HS-5 (cell line): ENCODE data around the gene DDX49.
A peak's percentile ranks its signal among the peaks of the same experiment; 100 is the strongest.

Experiments
- DNase-seq: peaks from one replicate; pipeline ENCODE4 v3.0.0-alpha.2; 2012; ENCODE audit warnings: low read depth

DDX49 gene

GRCh38 chr19:18919086-18919899, at the start of gene DDX49, which contains the start of gene COPE:
DDX49 (plus strand) TSS chr19:18919715; CDS start chr19:18919742, 27 bp downstream.
COPE (minus strand) TSS chr19:18919387; CDS start chr19:18919348, 39 bp downstream.
- DNase-seq: peak; percentile 99

- DNase-seq: no peak
Measured at GRCh38 chr19:18869781-18870530, 49.6 kb upstream of the DDX49 start.

DNA sequence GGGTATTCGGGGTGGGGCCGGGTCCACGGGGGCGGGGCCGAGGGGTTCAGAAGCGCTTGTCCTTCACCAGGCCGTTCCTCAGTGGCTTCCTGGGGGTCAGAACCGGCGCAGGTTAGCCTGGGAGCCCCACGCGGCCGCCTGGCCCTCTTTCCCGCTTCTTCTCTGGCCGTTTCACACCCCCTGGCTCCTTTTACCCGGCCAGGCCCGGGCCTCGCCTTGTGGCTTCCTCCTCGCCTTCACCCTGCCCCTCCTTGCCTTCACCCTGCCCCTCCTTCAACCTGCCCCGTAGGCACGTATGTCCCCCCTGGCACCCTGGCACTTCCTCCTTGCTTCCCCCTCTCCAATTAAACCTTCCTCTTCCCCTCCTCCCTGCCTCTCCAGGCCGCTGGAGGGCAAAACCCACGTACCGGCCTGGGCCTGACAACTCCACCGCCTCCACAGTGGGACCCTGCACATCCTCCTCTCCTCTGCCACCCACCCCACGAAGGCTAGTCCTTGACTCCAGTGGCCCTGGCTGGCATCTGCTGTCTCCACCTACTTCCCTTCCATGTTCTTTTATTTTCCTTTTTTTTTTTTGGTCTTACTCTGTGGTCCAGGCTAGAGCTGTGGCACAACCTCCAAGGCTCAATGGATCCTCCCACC, 48.9 kb upstream of the DDX49 start:
- no peak for DNase-seq

DNA sequence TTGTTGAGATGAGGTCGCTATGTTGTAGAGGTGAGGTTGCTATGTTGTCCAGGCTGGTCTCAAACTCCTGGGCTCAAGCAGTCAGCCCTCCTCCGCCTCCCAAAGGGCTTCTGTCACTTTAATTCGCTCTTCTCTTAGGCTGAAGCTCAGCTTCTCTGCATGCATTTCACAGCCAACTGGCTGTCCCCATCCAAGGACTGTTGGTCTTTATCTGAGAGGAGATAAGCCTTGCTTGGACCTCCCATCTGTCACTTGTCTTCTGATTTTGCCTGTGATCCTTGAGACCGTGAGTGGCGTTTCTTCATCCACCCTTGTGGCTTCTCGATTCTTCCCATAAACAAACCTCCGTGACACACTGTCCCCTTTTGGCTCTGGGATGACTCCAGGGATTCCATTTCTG, 48.0 kb upstream of the DDX49 start:
- DNase-seq: no peak

DNA sequence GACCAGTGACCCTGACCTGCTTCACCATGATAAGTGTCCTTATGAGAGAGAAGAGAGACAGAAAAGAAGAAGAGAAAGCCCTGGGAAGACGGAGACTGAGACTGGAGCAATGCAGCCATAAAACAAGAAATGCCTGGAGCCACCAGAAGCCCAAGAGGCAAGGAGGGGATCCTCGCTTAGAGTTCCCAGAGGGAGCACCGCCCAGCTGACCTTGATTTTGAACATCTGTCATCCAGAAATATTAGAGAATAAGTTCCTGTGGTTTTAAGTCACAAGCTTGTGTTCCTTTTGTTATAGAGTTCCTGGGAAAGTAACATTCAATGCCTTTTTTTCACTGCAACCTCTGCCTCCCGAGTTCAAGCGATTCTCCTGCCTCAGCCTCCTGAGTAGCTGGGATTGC, 43.8 kb upstream of the DDX49 start:
- DNase-seq: no peak

GRCh38 chr19:18876865-18877264, 42.6 kb upstream of the DDX49 start:
- no peak for DNase-seq

DNA sequence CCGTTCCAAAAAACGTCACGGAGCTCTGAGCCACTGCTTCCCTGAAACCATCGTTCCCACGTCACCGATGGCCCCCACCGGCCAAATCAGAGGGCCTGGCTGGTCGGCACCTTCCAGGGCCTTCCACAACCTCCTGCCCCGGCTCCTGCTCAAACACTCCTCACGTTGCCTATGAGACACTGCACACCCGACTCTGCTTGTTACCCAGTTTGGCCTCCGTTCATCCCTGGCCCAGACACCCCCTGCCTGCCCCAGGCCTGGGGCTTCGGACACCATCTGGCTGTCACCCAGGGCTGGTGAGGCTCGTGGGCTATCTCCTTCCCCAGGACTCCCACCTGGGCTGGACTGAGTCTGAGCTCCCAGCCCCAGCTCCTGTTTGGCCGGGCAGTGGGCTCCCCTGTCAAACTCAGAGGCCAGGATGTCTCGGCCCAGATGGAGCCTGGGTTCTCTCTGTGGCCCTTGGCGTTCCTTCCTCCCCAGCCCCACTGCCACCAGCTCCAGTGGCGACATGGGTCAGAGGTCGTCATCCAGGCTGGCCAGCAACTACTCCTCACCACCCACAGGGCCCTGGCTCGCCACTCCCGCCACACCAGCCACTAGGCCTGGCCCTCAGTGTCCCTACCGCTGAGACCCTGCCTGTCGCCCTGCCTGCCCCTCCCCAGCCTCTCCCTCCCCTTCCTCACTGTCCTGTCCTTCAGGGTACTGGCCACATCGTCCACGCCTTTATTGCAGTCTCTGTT, 41.3 kb upstream of the DDX49 start:
- no peak for DNase-seq

- DNase-seq: no peak
Measured at GRCh38 chr19:18878858-18879578, 40.5 kb upstream of the DDX49 start.

- no peak for DNase-seq
Measured at GRCh38 chr19:18879579-18880373, 39.7 kb upstream of the DDX49 start.

GRCh38 chr19:18881491-18881890, 38.0 kb upstream of the DDX49 start:
- no peak for DNase-seq

GRCh38 chr19:18883526-18884304, 35.8 kb upstream of the DDX49 start:
- DNase-seq: no peak

DNA sequence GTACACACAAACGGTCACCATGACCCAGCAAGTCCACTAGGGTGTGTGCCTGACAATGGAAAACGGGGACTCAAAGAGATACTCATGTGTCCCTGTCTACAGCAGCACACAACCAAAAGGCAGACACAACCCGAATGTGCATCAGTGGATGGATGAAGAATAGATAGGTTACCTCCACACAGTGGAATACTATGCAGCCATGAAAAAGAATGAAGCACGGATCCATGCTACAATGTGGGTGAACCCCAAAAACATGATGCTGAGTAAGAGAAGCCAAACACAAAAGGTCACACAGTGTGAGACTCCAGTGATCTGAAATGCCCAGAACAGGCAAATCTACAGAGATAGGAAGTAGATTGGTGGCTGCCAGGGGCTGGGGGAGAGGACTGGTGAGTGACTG, 32.5 kb upstream of the DDX49 start:
- no peak for DNase-seq

DNA sequence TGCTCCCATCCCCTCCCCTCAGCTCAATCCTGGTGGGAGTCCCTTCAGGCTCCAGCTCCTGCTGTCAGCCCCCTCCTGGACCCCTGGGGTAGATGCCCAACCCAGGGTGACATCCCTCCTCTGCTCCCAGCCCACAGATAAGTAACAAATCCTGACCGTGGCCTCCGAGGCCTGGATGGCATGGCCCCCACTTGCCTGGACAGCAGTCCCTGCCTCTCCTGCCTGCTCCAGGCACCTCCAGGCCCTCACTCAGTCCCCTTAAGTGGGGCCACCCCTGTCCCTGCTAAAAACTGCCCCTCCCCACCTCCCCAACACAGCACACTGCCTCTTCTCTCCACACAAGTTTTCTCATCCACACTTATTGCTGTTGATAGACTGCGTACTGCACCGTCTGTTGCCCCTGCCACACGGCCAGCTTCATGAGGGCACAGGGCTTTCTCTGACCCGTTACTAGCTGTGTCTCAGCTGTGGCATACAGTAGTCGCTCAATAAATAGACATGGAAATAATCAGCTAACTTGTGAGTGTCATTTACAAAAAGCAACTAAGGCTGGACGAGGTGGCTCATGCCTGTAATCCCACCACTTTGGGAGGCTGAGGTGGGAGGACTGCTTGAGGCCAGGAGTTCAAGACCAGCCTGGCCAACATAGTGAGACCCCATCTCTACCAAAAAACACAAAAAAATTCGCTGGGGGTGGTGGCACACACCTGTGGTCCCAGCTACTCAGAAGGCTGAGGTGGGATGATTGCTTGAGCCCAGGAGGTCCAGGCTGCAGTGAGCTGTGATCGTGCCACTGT, 29.4 kb upstream of the DDX49 start:
- DNase-seq: no peak

GRCh38 chr19:18893587-18894253, 25.8 kb upstream of the DDX49 start:
- DNase-seq: no peak

DNA sequence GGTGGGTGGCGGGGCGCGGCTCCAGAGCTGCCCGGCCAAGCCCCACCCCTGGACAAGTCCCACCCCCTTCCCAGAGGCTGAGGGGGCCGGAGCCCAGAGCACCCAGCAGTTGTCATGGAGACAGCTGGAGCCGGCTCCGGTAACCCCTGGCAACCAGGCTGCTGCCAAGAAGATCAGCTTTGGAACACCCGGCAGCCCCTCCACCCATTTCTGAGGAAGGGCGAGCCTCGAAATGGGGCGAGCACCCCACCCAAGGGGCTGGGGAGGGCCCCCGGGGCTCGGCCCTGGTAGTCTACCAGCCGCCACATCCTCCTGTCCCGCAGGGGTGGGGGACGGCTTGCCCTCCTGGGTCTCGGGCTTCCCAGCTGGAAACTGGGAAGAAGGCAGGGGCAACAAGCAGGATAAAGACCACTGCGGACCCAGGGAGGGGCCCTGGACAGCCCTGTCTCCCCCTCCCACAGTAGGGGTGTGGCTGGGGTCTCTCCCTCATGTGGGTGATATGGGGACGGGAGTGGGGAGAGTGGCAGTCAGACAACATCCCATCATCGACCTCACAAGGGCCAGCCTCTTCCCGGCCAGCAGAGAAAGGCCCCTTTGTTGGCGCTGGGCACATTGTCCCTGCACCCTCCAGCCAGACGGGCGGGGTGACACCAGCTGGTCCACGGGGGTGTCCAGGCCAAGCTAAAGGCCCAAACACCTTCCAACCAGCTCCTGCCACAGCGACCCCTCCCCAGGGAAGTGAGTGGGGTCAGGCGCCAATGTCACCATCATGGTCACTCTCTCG, 25.1 kb upstream of the DDX49 start:
- DNase-seq: no peak

GRCh38 chr19:18895038-18895823, 24.3 kb upstream of the DDX49 start:
- no peak for DNase-seq
